Measurements from ENCODE around the gene TRUB1. TPM values are rescaled to one million over a fixed set of nuclear protein-coding genes. Genes with fewer than 3 reads are reported as not detected.

TRUB1 gene
- total RNA-seq = 18.5 and 24.8 TPM in 2 replicates

GRCh38 chr10:114937962-114938855 lies at the start of gene TRUB1:
Gene TRUB1 (plus strand): TSS chr10:114938195. CDS start chr10:114938254, 59 bp downstream.

Other genes with a start within 250 kb of the TRUB1 start
- gene FHIP2A, start 116.4 kb upstream of the TRUB1 start, total RNA-seq = 10.7 and 12.8 TPM in 2 replicates
- under 0.01 TPM in 1 of 2 replicates, not detected in the other for gene ATRNL1, start 155.2 kb downstream of the TRUB1 start, total RNA-seq

Data from myometrial cell (primary cell).